ENCODE data around the gene SQOR.

- no peak for TF ChIP-seq CTCF (conservative IDR thresholded peaks at IDR 0.05 in 1 of 2, IDR thresholded peaks at IDR 0.05 in 1 of 2; ENCODE audit: low read depth in 1 of 2, low read length in 2 of 2)
- TF ChIP-seq EZH2 (IDR thresholded peaks at IDR 0.05; ENCODE audit: low read length, missing control alignments) = no peak
Measured at GRCh38 chr15:45732662-45733061, 97.8 kb downstream of the SQOR start.
